HEK293 (cell line): ENCODE data around the gene PGPEP1.

Source experiments
- CTCF ChIA-PET: fragments of 350-600 bp; formaldehyde crosslinking; extraction: SDS; loops from one replicate; lab custom pipeline; 2021; ENCODE audit warnings: antibody characterized with exemption; lab: Yijun Ruan, JAX
- POLR2A ChIA-PET: fragments of 300-600 bp; formaldehyde crosslinking; extraction: SDS; loops from one replicate; lab custom pipeline; 2020; ENCODE audit warnings: antibody characterized with exemption, inconsistent platforms; lab: Yijun Ruan, JAX
- H3K27ac ChIP-seq: fragments of 200-500 bp; sonication (Bioruptor generic); 2 replicates; pipeline ENCODE4 v1.5.1; 2014; ENCODE audit warnings: low read depth, low read length, control low read depth, inconsistent platforms; ENCODE audit errors: extremely low read depth
- H3K36me3 ChIP-seq, 2 experiments: fragments of 200-500 bp in 1 of 2; sonication (Bioruptor generic) in 1 of 2; 1 replicate in 1 of 2; 2 replicates in 1 of 2; pipeline ENCODE4 v1.5.1; 2014 to 2017; ENCODE audit warnings: inconsistent platforms in 2 of 2, low read length in 2 of 2; ENCODE audit not compliant: control insufficient read depth in 2 of 2, insufficient read depth in 1 of 2
- H3K4me1 ChIP-seq: fragments of 200-500 bp; sonication (Bioruptor generic); 2 replicates; pipeline ENCODE4 v1.5.1; 2014; ENCODE audit warnings: mild to moderate bottlenecking, low read length, inconsistent platforms; ENCODE audit not compliant: control insufficient read depth, insufficient read depth
- H3K4me3 ChIP-seq: 2 replicates; pipeline ENCODE4 v1.5.1; 2011; ENCODE audit warnings: low read depth, mild to moderate bottlenecking, control low read depth, low read length, moderate library complexity
- H3K9me3 ChIP-seq: fragments of 200-500 bp; sonication (Bioruptor generic); 2 replicates; pipeline ENCODE4 v1.5.1; 2014; ENCODE audit warnings: low read depth, low read length, inconsistent platforms; ENCODE audit not compliant: control insufficient read depth, insufficient read depth
- GLI2 ChIP-seq: fragments of 450-650 bp; formaldehyde crosslinking; IDR thresholded peaks from 2 replicates; pipeline ENCODE4; 2017; ENCODE audit warnings: missing biosample characterization, missing genetic modification characterization, low read depth, borderline replicate concordance
- GLIS2 ChIP-seq: fragments of 450-650 bp; formaldehyde crosslinking; IDR thresholded peaks from 2 replicates; pipeline ENCODE4 v1.5.1; 2016; ENCODE audit warnings: missing biosample characterization, missing genetic modification characterization
- HOXD13 ChIP-seq: sonication (generic); formaldehyde crosslinking; IDR thresholded peaks from 2 replicates; pipeline ENCODE4 v1.8.0; 2022; ENCODE audit warnings: missing genetic modification reagents, borderline replicate concordance
- KLF16 ChIP-seq: fragments of 450-650 bp; formaldehyde crosslinking; IDR thresholded peaks from 2 replicates; pipeline ENCODE4 v1.5.1; 2017; ENCODE audit warnings: missing biosample characterization, missing genetic modification characterization
- SALL2 ChIP-seq: fragments of 450-650 bp; formaldehyde crosslinking; IDR thresholded peaks from 2 replicates; pipeline ENCODE4 v1.5.0; 2017; ENCODE audit warnings: missing biosample characterization, mild to moderate bottlenecking, missing genetic modification characterization, borderline replicate concordance
- SCRT1 ChIP-seq: fragments of 450-650 bp; formaldehyde crosslinking; IDR thresholded peaks from 2 replicates; pipeline ENCODE4 v1.5.1; 2016; ENCODE audit warnings: missing biosample characterization, missing genetic modification characterization, borderline replicate concordance
- TCF7L2 ChIP-seq: IDR thresholded peaks from 2 replicates; pipeline ENCODE4 v1.6.1; 2011; ENCODE audit warnings: low read depth, mild to moderate bottlenecking, inconsistent platforms, low read length, moderate library complexity, borderline replicate concordance
- ZBTB11 ChIP-seq: fragments of 450-650 bp; formaldehyde crosslinking; conservative IDR thresholded peaks from 2 replicates; pipeline ENCODE4 v1.5.1; 2016; ENCODE audit warnings: low read depth, missing biosample characterization, missing genetic modification characterization
- ZBTB21 ChIP-seq: fragments of 450-650 bp; formaldehyde crosslinking; IDR thresholded peaks from 2 replicates; pipeline ENCODE4 v1.5.1; 2017; ENCODE audit warnings: missing biosample characterization, missing genetic modification characterization
- ZFP37 ChIP-seq: fragments of 450-650 bp; formaldehyde crosslinking; IDR thresholded peaks from 2 replicates; pipeline ENCODE4 v1.5.1; 2016; ENCODE audit warnings: missing biosample characterization, missing genetic modification characterization
- ZNF132 ChIP-seq: fragments of 450-650 bp; formaldehyde crosslinking; IDR thresholded peaks from 2 replicates; pipeline ENCODE4 v1.5.1; 2017; ENCODE audit warnings: missing biosample characterization, missing genetic modification characterization, borderline replicate concordance
- ZNF16 ChIP-seq: fragments of 450-650 bp; formaldehyde crosslinking; IDR thresholded peaks from 2 replicates; pipeline ENCODE4 v1.5.1; 2016; ENCODE audit warnings: low read depth, missing biosample characterization, missing genetic modification characterization
- ZNF2 ChIP-seq: fragments of 450-650 bp; formaldehyde crosslinking; IDR thresholded peaks from 2 replicates; pipeline ENCODE4 v1.5.1; 2016; ENCODE audit warnings: missing biosample characterization, missing genetic modification characterization
- ZNF324 ChIP-seq: fragments of 450-650 bp; formaldehyde crosslinking; IDR thresholded peaks from 2 replicates; pipeline ENCODE4 v1.5.1; 2016; ENCODE audit warnings: missing biosample characterization, missing genetic modification characterization
- ZNF416 ChIP-seq: fragments of 450-650 bp; formaldehyde crosslinking; IDR thresholded peaks from 2 replicates; pipeline ENCODE4 v1.5.1; 2016; ENCODE audit warnings: missing biosample characterization, missing genetic modification characterization
- ZNF544 ChIP-seq: fragments of 450-650 bp; formaldehyde crosslinking; IDR thresholded peaks from 2 replicates; pipeline ENCODE4 v1.5.0; 2017; ENCODE audit warnings: missing biosample characterization, missing genetic modification characterization
- ZNF548 ChIP-seq: fragments of 450-650 bp; formaldehyde crosslinking; IDR thresholded peaks from 2 replicates; pipeline ENCODE4 v1.5.1; 2016; ENCODE audit warnings: missing biosample characterization, missing genetic modification characterization
- ZNF670 ChIP-seq: fragments of 450-650 bp; formaldehyde crosslinking; IDR thresholded peaks from 2 replicates; pipeline ENCODE4 v1.5.1; 2016; ENCODE audit warnings: missing biosample characterization, missing genetic modification characterization, low read depth
- ZNF692 ChIP-seq: fragments of 450-650 bp; formaldehyde crosslinking; IDR thresholded peaks from 2 replicates; pipeline ENCODE4 v1.5.1; 2016; ENCODE audit warnings: missing biosample characterization, missing genetic modification characterization
- ZNF843 ChIP-seq: fragments of 450-650 bp; formaldehyde crosslinking; IDR thresholded peaks from 2 replicates; pipeline ENCODE4 v1.5.1; 2016; ENCODE audit warnings: missing biosample characterization, missing genetic modification characterization
- ZSCAN30 ChIP-seq: fragments of 450-650 bp; IDR thresholded peaks from 2 replicates; pipeline ENCODE4 v1.5.1; 2018; ENCODE audit warnings: missing biosample characterization, mild to moderate bottlenecking, missing genetic modification characterization, moderate library complexity
- TF ChIP-seq, protein P1 (sequence below): fragments of 450-650 bp; formaldehyde crosslinking; IDR thresholded peaks from 2 replicates; pipeline ENCODE4 v1.5.1; 2016; ENCODE audit warnings: missing biosample characterization, missing genetic modification characterization, low read depth
- TF ChIP-seq, protein P2 (sequence below): fragments of 450-650 bp; formaldehyde crosslinking; IDR thresholded peaks from 2 replicates; pipeline ENCODE4 v1.5.1; 2016; ENCODE audit warnings: missing biosample characterization, missing genetic modification characterization
- TF ChIP-seq, protein P3 (sequence below): fragments of 450-650 bp; IDR thresholded peaks from 2 replicates; pipeline ENCODE4 v1.5.1; 2018; ENCODE audit warnings: missing biosample characterization, mild to moderate bottlenecking, missing genetic modification characterization

PGPEP1 gene

GRCh38 chr19:18297308-18297707 lies 43.1 kb upstream of the PGPEP1 start:
- POLR2A ChIA-PET: interaction anchor here (1.2 to 2.5 kb wide), 2 partner anchors 16 to 17 kb away, joined by 3 to 7 read pairs; partner anchors contain the start of gene JUND
- Histone ChIP-seq H3K36me3 (no peaks in the 10 kb centered on the region), H3K27ac (no peak overlapping the region), H3K4me1 (peaks cover 2% of the 10 kb centered on the region; the same call in 1 of the 2 replicates), H3K4me3 (no peak overlapping the region), H3K9me3 (no peaks in the 10 kb centered on the region)
- CTCF ChIA-PET: interaction anchor here (0.6 to 1.6 kb wide), 5 partner anchors 18 to 42 kb away, joined by 3 to 5 read pairs (median 4); partner anchors contain the start of gene LSM4
- no peak for TF ChIP-seq KLF16
- TF ChIP-seq SALL2 (tag by site-specific recombination): no peak
- TF ChIP-seq ZNF324 (tag by site-specific recombination): no peak
- TF ChIP-seq ZFP37: no peak
- TF ChIP-seq ZNF670 (tag by site-specific recombination): no peak
- TF ChIP-seq ZNF16 (tag by site-specific recombination): no peak
- no peak for TF ChIP-seq ZNF544 (tag by site-specific recombination)
- no peak for TF ChIP-seq ZNF132 (tag by site-specific recombination)
- TF ChIP-seq ZNF2 (tag by site-specific recombination): no peak
- TF ChIP-seq, protein P1, sequence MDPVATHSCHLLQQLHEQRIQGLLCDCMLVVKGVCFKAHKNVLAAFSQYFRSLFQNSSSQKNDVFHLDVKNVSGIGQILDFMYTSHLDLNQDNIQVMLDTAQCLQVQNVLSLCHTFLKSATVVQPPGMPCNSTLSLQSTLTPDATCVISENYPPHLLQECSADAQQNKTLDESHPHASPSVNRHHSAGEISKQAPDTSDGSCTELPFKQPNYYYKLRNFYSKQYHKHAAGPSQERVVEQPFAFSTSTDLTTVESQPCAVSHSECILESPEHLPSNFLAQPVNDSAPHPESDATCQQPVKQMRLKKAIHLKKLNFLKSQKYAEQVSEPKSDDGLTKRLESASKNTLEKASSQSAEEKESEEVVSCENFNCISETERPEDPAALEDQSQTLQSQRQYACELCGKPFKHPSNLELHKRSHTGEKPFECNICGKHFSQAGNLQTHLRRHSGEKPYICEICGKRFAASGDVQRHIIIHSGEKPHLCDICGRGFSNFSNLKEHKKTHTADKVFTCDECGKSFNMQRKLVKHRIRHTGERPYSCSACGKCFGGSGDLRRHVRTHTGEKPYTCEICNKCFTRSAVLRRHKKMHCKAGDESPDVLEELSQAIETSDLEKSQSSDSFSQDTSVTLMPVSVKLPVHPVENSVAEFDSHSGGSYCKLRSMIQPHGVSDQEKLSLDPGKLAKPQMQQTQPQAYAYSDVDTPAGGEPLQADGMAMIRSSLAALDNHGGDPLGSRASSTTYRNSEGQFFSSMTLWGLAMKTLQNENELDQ: no peak

DNA sequence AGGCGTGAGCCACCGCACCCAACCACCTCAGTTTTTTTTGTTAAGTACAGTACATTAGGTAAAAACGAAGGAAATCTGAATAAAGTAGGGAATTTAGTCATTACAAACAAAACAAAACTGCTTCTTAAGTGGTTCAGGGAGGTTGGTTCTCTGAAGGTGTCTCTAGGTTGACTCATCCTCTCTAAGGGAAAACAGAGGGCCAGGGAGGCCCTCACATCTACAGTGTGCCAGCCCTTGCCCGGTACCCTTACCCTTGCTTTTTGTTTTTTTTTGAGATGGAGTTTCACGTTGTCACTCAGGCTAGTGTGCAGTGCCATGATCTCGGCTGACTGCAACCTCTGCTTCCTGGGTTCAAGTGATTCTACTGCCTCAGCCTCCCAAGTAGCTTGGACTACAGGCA lies 41.8 kb upstream of the PGPEP1 start:
- ChIA-PET CTCF (no interaction called here), POLR2A (interaction anchor here (0.7 kb wide), 1 partner anchor 30 kb away, joined by 3 read pairs; no protein-coding TSS in a partner anchor)
- Histone ChIP-seq H3K27ac (no peak overlapping the region), H3K4me3 (no peak overlapping the region), H3K36me3 (no peaks in the 10 kb centered on the region), H3K4me1 (no peaks in the 10 kb centered on the region), H3K9me3 (no peaks in the 10 kb centered on the region)
- TF ChIP-seq ZNF843 (tag by site-specific recombination) (no peak), ZBTB11 (tag by site-specific recombination) (no peak), ZSCAN30 (tag by site-specific recombination) (no peak), ZNF416 (tag by site-specific recombination) (no peak), HOXD13 (no peak), SCRT1 (no peak), TCF7L2 (no peak), ZBTB21 (tag by site-specific recombination) (no peak), GLI2 (tag by site-specific recombination) (no peak), ZNF692 (tag by site-specific recombination) (no peak), ZNF548 (no peak), ZFP37 (no peak), GLIS2 (no peak)
- TF ChIP-seq, protein P2, sequence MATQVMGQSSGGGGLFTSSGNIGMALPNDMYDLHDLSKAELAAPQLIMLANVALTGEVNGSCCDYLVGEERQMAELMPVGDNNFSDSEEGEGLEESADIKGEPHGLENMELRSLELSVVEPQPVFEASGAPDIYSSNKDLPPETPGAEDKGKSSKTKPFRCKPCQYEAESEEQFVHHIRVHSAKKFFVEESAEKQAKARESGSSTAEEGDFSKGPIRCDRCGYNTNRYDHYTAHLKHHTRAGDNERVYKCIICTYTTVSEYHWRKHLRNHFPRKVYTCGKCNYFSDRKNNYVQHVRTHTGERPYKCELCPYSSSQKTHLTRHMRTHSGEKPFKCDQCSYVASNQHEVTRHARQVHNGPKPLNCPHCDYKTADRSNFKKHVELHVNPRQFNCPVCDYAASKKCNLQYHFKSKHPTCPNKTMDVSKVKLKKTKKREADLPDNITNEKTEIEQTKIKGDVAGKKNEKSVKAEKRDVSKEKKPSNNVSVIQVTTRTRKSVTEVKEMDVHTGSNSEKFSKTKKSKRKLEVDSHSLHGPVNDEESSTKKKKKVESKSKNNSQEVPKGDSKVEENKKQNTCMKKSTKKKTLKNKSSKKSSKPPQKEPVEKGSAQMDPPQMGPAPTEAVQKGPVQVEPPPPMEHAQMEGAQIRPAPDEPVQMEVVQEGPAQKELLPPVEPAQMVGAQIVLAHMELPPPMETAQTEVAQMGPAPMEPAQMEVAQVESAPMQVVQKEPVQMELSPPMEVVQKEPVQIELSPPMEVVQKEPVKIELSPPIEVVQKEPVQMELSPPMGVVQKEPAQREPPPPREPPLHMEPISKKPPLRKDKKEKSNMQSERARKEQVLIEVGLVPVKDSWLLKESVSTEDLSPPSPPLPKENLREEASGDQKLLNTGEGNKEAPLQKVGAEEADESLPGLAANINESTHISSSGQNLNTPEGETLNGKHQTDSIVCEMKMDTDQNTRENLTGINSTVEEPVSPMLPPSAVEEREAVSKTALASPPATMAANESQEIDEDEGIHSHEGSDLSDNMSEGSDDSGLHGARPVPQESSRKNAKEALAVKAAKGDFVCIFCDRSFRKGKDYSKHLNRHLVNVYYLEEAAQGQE (tag by site-specific recombination): no peak
- TF ChIP-seq, protein P3, sequence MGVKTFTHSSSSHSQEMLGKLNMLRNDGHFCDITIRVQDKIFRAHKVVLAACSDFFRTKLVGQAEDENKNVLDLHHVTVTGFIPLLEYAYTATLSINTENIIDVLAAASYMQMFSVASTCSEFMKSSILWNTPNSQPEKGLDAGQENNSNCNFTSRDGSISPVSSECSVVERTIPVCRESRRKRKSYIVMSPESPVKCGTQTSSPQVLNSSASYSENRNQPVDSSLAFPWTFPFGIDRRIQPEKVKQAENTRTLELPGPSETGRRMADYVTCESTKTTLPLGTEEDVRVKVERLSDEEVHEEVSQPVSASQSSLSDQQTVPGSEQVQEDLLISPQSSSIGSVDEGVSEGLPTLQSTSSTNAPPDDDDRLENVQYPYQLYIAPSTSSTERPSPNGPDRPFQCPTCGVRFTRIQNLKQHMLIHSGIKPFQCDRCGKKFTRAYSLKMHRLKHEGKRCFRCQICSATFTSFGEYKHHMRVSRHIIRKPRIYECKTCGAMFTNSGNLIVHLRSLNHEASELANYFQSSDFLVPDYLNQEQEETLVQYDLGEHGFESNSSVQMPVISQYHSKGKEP (tag by site-specific recombination): no peak
